ENCODE measurements around the gene BMP2K. TPM values are rescaled to one million over a fixed set of nuclear protein-coding genes. Genes with fewer than 3 reads are reported as not detected.

Gene BMP2K
- total and polyA plus RNA-seq, 2 of the 8 experiments (the other 6 are each of a cell fraction or from before 2014, with no cell fraction given): 15.6 to 24.1 TPM

DNA sequence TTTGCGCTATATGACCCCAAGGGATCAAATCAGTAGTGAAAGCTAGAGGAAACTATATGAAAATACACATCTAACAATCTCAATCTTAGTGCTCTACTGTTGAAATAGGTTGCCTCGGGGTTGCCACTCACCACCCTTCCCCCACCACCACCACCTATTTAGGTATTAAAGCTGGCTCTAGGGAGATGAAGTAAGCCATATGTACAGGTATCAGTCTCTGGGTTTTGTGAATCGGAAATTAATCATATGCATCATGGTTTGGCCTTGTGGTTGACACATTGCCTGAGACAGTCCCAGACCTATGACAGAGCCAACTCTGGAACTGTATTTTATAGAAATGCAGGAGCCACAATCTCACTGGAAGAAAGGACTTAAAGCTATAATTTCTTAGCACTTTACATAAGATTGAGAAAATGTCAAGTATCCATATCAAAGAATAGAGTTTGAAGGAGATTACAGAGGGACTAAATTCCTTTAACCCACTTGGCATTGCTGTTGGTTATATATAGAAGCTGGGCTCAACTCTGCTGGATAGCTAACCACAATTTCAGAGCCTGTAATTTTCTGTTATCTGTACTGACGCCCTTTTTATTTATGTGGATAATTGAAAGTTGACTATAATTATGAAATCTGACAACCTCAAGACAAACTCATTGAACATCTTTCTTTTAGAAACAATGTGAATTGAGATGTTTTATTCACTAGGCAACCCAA, 26.7 kb upstream of the BMP2K start:
- H2BK15ac ChIP-seq (ENCODE audit: low read length): no peak overlapping the region
- 0 out of 2 replicates have a peak overlapping the region, but pooled peaks have one; percentile 9 for H2AFZ ChIP-seq (ENCODE audit: low read length)
- no peaks in the 10 kb centered on the region for H3K4me1 ChIP-seq (replicated peaks in 1 of 4; ENCODE audit: control insufficient read depth in 3 of 4, insufficient read depth in 4 of 4, low read length in 3 of 4)
- ChIA-PET CTCF (ENCODE audit: partially characterized antibody) (interaction anchor here (0.7 kb wide), 1 partner anchor 61 kb away, joined by 3 read pairs; no protein-coding TSS in a partner anchor), POLR2A (ENCODE audit: partially characterized antibody) (no interaction called here)
- no peak overlapping the region for H4K8ac ChIP-seq (ENCODE audit: extremely low read depth, insufficient read depth, low read length)
- no peak overlapping the region for H3K4me2 ChIP-seq (ENCODE audit: insufficient read depth in 1 of 2, low read depth in 2 of 2, low read length in 2 of 2)
- no peak overlapping the region for H3K9ac ChIP-seq (replicated peaks in 1 of 4; ENCODE audit: extremely low read depth in 1 of 4, low read depth in 3 of 4, low read length in 3 of 4)
- no peaks in the 10 kb centered on the region for H3K23me2 ChIP-seq (ENCODE audit: low read depth, low read length)
- 0 out of 2 replicates have a peak overlapping the region, but pooled peaks have one; percentile 10 for H2BK20ac ChIP-seq (ENCODE audit: low read length)
- H2AK5ac ChIP-seq (ENCODE audit: low read depth, low read length): no peak overlapping the region
- H3K4ac ChIP-seq (replicated peaks; ENCODE audit: insufficient read length, low read depth, low read length): no peak overlapping the region
- no peaks in the 10 kb centered on the region for H3K27me3 ChIP-seq (replicated peaks in 1 of 4; ENCODE audit: control insufficient read depth in 3 of 4, extremely low read depth in 1 of 4, insufficient read depth in 3 of 4, low read length in 3 of 4)
- H4K91ac ChIP-seq (replicated peaks; ENCODE audit: insufficient read length, low read length): no peak overlapping the region
- no peak overlapping the region for H2BK5ac ChIP-seq (ENCODE audit: low read depth, low read length)
- H3K79me2 ChIP-seq (ENCODE audit: control insufficient read depth in 1 of 2, insufficient read depth in 2 of 2, low read length in 2 of 2): no peaks in the 10 kb centered on the region
- H3K4me3 ChIP-seq (ENCODE audit: extremely low read depth in 1 of 4, insufficient read depth in 2 of 4, low read depth in 3 of 4, low read length in 4 of 4): no peak overlapping the region
- H3K18ac ChIP-seq (ENCODE audit: extremely low read depth, low read length): no peak overlapping the region
- DNase-seq (ENCODE audit: low read depth in 1 of 2, low spot score in 2 of 2): no peak
- no peak overlapping the region for H3K56ac ChIP-seq (replicated peaks; ENCODE audit: insufficient read length, low read depth, low read length)
- H3K23ac ChIP-seq (ENCODE audit: insufficient read length): no peak overlapping the region
- H3K9me3 ChIP-seq (ENCODE audit: insufficient read depth in 2 of 2, low read depth in 1 of 2, low read length in 1 of 2): no peaks in the 10 kb centered on the region
- WGBS, 2 experiments (ENCODE audit: extremely low coverage in 1 of 2, insufficient coverage in 1 of 2, insufficient read length in 1 of 2, insufficient replicate concordance in 2 of 2, low coverage in 1 of 2, low lambda C conversion rate in 2 of 2, missing lambda C conversion rate in 1 of 2): 86% methylated on average over 4 of the region's 4 CpGs; no CpG with 5 or more reads in 1 of the 2 experiments
- no peak for FAIRE-seq
- no peaks in the 10 kb centered on the region for H3K79me1 ChIP-seq (ENCODE audit: low read depth, low read length)
- no peaks in the 10 kb centered on the region for H4K20me1 ChIP-seq (replicated peaks in 1 of 2; ENCODE audit: control insufficient read depth in 1 of 2, insufficient read depth in 2 of 2, low read length in 2 of 2)
- no peak overlapping the region for H2BK120ac ChIP-seq (replicated peaks; ENCODE audit: low read depth, low read length)
- H3K36me3 ChIP-seq (ENCODE audit: control insufficient read depth in 2 of 4, insufficient read depth in 4 of 4, low read length in 3 of 4): no peaks in the 10 kb centered on the region
- H3K14ac ChIP-seq (ENCODE audit: insufficient read length): no peak overlapping the region
- H4K5ac ChIP-seq (ENCODE audit: insufficient read length, low read depth, low read length): no peak overlapping the region
- H3K27ac ChIP-seq (ENCODE audit: low read depth, low read length): no peak overlapping the region
- no peak overlapping the region for H2BK12ac ChIP-seq (ENCODE audit: low read depth, low read length)
- TF ChIP-seq NANOG (IDR thresholded peaks at IDR 0.05; ENCODE audit: insufficient read depth, low read depth, low read length, poor library complexity, severe bottlenecking): no peak
- no peak for TF ChIP-seq SAP30 (IDR thresholded peaks at IDR 0.05; ENCODE audit: insufficient read depth, insufficient replicate concordance, low read length)
- no peak for TF ChIP-seq SP2 (IDR thresholded peaks at IDR 0.05; ENCODE audit: low read length)
- TF ChIP-seq SIN3A (conservative IDR thresholded peaks at IDR 0.05 in 1 of 2, IDR thresholded peaks at IDR 0.05 in 1 of 2; ENCODE audit: low read depth in 1 of 2, low read length in 2 of 2): no peak
- TF ChIP-seq SUZ12 (IDR thresholded peaks at IDR 0.05; ENCODE audit: low read length): no peak
- TF ChIP-seq, protein P1, sequence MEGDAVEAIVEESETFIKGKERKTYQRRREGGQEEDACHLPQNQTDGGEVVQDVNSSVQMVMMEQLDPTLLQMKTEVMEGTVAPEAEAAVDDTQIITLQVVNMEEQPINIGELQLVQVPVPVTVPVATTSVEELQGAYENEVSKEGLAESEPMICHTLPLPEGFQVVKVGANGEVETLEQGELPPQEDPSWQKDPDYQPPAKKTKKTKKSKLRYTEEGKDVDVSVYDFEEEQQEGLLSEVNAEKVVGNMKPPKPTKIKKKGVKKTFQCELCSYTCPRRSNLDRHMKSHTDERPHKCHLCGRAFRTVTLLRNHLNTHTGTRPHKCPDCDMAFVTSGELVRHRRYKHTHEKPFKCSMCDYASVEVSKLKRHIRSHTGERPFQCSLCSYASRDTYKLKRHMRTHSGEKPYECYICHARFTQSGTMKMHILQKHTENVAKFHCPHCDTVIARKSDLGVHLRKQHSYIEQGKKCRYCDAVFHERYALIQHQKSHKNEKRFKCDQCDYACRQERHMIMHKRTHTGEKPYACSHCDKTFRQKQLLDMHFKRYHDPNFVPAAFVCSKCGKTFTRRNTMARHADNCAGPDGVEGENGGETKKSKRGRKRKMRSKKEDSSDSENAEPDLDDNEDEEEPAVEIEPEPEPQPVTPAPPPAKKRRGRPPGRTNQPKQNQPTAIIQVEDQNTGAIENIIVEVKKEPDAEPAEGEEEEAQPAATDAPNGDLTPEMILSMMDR (IDR thresholded peaks at IDR 0.05; ENCODE audit: control extremely low read depth in 1 of 3, insufficient read depth in 1 of 3, low read depth in 1 of 3, low read length in 3 of 3): no peak
- TF ChIP-seq RFX5 (IDR thresholded peaks at IDR 0.05; ENCODE audit: borderline replicate concordance, low read depth, low read length): no peak
- TF ChIP-seq JUND (IDR thresholded peaks at IDR 0.05; ENCODE audit: low read length): no peak
- no peak for TF ChIP-seq JUN (IDR thresholded peaks at IDR 0.05; ENCODE audit: low read depth, low read length)
- TF ChIP-seq POLR2A (IDR thresholded peaks at IDR 0.05; ENCODE audit: control extremely low read depth in 1 of 2, low read depth in 2 of 2, low read length in 2 of 2): no peak
